ENCODE measurements around the gene HMCES.
A peak's percentile ranks its signal among the peaks of the same experiment; 100 is the strongest.
"Not testable (repeated sequence)": the region's sequence is repeated elsewhere in the genome, so short reads cannot be mapped to it uniquely, and the experiment has no call there.

The HMCES gene

DNA sequence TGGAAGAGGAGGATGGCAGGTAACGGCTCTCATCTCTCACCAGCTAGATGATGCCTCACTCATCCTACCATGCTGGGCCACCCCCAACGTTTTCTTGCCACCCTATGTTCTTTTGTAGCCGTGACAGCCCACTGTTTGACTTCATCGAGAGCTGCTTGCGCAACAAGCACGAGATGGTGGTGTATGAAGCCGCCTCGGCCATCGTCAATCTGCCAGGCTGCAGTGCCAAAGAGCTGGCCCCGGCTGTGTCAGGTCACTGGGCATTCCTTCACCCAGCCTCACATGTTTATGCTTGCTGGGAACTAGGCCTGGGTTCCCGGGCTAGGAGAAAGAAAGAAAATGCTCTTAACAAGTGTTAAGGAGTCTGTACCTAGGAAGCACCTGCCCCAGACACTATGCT, 21.1 kb upstream of the HMCES start:
- no peak for DNase-seq (ENCODE audit: low spot score)

DNA sequence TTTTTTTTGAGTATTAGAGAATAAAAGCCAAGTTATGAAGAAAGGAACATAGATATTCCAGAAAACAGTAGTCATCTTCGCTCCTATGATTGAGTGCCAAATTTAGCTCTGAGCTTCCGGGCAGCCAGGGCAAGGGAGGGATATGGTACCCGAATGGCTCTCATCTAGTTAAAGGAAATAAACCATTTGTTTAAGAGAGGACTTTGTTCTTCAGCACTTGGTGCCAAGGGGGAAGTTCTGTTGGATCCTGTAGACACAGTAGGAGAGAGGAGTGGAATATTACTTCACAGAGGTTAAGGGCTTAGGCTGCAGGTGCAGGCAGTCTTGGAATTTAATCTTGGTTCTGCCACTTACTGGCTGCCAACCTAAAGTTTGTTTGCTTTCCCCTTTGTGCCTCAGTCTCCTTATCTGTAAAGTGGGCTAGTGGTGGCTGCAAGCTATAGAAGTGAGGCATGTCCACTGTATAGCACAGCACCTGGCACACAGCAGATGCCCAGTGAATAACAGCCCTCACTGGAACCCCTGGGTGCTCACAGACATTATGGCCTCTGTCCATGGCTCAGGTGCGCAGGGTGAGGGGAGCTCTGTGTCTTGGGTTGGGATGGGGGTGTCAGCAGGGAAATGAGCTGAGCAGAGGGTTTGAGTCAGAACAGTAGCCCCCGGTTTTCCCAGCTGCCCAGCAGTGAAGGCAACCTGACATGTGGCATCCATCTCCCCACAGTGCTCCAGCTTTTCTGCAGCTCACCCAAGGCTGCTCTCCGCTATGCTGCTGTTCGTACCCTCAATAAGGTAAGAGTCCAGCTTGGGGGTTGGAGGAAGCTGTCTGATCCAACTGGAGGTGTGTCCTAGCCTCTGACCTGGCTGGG, 18.8 kb upstream of the HMCES start:
- no peak for DNase-seq (ENCODE audit: low spot score)

DNA sequence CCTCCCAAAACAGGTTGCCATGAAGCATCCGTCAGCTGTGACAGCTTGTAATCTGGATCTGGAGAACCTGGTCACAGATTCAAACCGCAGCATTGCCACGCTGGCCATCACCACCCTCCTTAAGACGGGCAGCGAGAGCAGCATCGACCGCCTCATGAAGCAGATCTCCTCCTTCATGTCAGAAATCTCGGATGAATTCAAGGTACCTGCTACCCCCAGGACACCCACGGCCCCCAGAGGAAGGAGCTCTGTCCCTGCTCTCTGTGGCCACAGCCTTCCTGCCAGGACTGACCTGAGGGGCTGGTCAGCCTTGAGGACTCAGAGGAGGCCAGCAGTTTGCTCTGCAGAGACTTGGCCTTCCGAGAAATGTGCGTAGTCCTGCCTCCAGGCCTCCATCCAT, 18.1 kb upstream of the HMCES start:
- no peak for DNase-seq (ENCODE audit: low spot score)

DNA sequence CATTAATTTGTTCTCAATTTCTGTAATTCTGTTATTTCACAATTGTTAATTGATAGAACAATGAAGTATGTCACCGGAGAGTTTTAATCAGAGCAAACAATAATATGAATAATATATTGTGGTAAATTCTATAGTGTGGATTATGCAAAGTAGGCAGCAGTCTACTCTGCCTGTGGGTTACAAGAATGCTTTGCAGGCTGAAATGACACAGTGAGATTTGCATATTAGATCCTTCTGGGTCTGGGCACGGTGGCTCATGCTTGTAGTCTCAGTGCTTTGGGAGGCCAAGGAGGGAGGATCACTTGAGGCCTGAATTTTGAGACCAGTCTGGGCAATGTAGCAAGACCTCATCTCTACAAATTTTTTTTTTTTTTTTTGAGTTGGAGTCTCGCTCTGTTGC, 16.8 kb upstream of the HMCES start:
- DNase-seq (ENCODE audit: low spot score), result no peak

DNA sequence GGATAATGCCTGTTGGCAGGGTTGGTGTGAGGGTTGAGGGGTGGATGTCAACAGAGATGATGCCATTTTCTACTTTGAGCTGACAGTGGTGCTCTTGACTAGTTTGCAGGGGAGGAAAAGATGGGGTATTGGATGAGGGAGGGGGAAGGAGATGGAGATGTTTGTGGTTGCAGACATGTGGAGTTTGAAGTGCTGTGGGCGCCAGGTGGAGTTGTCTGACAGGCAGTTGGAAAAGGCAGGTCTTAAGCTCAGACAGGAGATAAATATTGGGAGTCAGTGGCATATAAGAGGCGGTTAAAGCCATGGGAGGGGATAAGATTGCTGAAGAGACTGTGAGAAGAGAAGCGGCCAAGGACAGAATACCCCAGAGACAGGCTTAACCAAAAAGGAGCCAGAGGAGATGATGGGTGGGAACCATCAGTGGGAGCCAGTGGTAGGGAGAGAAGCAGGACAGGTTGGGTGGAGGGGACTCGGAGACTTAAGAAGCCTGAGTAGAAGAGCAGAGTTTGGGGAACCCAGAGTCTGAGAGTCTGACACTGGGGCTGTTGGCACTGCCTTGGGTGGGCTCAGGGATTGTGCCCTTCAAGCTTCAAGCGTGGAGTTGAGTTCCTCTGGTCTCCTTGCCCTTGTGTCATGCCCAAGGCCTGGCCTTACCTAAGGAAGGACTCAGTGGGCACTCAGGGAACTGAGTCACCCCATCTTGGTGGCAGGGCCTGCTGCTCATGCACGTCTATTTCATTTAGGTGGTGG, 15.3 kb upstream of the HMCES start:
- DNase-seq (ENCODE audit: low spot score), result peak; percentile 60

DNA sequence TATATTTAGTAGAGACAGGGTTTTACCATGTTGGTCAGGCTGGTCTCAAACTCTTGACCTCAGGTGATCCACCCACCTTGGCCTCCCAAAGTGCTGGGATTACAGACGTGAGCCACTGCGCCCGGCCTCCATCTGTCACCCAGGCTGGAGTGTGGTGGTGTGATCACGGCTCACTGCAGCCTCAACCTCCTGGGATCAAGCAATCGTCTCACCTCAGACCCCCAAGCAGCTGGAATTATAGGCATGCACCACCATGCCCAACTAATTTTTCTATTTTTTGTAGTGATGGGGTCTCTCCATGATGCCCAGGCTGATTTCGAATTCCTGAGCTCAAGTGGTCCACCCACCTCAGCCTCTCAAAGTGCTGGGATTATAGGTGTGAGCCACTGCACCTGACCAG, 13.7 kb upstream of the HMCES start:
- DNase-seq (ENCODE audit: low spot score), result not testable (repeated sequence)

DNA sequence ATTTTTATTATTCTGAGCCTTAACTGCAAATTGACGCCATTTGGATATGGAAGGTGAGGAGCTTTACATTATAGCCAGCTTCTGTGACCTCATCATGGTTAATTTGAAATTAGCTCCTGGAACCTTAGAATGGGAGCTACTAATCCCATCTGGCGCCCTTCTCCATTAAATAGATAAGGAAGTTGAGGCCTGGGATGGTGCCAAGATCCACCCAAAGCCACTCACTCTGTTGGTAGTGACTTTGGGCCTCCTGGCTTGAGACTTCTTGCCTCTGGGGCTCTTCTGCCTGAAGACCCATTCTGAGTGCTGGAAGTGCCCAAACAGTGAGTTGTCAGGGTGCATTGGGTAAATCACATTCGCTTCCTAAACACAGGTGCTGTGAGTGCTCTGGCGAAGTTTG, 12.0 kb upstream of the HMCES start:
- no peak for DNase-seq (ENCODE audit: low spot score)

DNA sequence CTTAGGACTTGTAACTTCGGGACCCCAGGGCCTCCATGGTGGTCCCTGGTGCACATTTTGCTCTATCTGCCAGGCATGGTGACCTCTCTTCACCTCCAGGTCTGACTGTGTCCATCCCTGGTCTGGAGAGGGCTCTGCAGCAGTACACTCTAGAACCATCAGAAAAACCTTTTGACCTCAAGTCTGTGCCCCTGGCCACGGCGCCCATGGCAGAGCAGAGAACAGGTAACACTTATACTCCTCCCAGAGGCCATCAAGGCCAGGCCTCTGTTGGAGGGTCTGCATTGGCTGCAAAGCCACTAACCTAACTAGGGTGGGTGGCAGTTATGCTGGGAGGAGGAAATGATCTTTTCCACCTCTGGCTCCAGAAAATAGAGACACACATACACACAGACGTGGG, 10.3 kb upstream of the HMCES start:
- DNase-seq (ENCODE audit: low spot score), result no peak

DNA sequence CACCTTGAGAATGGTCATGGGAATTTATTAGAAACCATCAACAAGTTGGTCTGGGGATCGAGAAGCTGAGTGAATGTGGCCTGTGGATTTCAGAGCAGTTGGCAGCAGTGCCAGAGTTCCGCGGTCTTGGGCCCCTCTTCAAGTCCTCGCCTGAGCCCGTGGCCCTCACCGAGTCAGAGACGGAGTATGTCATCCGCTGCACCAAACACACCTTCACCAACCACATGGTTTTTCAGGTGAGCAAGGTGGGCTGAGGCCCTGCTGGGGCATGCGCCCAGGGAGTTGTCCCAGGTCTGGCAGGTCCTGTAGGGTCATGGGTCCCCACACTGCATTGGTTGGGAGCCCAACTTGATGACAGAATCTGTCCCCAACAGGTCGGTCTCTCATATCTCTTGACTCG, 7.0 kb upstream of the HMCES start:
- DNase-seq (ENCODE audit: low spot score), result no peak

DNA sequence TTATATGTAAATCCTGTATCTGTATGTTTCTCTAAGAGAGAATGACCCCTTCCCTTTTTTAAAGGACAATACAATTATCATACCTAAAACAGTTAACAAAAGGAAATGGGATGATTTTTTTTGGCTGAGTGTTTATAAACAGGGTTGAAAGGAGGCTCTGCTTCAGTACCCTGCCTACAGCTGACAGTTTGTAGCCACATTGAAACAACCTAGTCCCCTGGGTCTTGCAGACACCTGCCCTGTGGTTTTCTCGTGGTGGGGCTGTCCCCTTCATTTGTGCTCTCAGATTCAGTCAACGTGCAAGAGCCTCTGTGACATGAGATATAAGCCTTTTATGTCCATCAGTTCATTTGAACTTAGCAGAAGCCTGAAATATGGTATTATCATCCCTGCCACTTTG, 2.3 kb upstream of the HMCES start:
- no peak for DNase-seq (ENCODE audit: low spot score)

DNA sequence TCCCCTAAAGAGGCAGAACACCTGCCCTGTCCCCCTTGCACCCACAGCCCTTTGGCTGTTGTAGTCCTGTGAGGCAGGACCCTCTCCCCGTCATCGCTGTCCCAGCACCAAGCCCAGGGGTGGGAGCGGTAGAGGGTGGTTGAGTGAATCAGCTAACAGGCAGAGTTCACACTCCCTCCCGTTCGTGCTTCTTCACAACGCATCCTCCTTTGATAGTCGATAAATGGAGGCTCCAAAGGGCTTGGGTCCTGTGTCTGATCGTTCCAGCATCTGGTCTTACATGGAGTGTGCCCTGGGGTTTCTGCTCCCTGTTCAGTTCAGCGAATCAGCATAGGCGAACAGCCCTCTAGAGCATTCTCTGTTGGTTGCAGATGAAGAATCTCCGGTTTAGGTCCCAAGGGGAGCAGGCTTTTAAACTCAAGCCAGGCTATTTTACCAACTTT, 820 bp upstream of the HMCES start:
- DNase-seq (ENCODE audit: low spot score), result peak; percentile 42

DNA sequence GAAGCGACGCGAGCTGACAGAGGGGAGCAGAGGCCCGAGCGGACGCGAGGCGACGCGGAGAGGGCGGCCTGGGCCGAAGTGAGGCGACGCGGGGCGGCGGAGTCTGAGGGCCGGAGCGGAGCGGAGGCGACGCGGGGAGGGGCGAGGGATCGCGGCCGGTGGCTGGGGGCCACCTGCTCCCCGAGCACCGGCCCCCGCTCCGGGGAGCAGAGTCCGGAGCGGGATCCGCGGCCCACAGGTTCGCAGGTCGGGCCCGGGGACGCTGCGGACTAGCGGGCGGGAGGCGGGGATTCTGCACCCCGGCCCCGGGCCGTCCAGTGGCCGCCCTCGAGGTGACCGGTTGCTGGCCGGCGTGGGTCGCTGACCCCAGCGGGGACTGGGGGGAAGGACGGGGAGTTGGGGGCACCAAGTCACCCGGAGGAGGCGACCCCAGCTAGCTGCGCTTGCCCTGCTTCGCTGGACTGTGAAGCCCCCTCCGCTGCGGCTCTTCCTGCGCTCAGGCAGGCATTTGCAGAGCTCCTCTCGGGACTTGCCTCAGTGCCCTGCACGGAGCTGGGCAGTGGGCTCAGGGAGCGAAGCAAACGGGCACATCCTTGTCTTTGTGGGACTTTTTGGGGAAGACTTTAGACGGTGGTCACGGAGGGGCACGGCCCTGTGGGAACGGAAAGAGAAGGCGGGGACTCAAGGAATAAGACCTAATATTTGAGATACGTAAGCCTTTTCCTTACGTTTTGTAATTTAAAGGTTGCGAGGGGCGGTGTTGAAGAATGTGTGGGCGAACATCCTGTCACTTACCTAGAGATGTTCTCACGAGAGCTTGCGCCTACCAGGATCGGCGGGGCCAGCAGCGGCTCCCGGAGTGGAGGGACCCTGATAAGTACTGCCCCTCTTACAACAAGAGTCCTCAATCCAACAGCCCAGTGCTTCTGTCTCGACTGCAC, 566 bp downstream of the HMCES start:
- DNase-seq (ENCODE audit: low spot score), result peak; percentile 45

DNA sequence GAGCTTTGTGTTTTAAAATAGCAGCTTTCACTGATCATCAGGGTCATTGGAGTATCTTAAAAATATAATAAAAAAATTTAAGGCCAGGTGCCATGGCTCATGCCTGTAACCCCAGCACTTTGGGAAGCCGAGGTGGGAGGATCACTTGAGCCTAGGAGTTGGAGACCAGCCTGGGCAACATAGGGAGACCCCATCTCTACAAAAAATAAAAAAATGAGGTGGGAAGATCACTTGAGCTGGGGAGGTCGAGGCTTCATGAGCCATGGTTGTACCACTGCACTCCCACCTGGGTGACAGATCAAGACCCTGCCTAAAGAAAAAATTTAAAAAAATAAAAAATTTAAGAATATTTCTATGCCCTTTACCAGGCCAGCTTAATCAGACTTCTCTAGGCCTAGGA, 1.5 kb downstream of the HMCES start:
- no peak for DNase-seq (ENCODE audit: low spot score)

DNA sequence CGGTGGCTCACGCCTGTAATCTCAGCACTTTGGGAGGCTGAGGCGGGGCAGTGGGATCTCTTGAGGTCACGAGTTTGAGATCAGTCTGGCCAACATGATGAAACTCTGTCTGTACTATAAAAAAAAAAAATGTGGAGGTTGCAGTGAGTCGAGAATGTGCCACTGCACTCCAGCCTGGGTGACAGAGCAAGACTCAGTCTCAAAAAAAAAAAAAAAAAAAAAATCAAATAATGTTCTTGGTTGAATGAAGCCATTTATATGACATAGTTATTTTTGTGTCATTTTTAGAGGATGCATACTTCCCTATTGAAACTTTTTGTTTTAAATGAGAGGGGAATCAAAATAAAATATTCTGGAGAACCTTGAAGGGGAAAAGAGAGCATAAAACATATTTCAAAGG, 3.1 kb downstream of the HMCES start:
- DNase-seq (ENCODE audit: low spot score), result no peak

DNA sequence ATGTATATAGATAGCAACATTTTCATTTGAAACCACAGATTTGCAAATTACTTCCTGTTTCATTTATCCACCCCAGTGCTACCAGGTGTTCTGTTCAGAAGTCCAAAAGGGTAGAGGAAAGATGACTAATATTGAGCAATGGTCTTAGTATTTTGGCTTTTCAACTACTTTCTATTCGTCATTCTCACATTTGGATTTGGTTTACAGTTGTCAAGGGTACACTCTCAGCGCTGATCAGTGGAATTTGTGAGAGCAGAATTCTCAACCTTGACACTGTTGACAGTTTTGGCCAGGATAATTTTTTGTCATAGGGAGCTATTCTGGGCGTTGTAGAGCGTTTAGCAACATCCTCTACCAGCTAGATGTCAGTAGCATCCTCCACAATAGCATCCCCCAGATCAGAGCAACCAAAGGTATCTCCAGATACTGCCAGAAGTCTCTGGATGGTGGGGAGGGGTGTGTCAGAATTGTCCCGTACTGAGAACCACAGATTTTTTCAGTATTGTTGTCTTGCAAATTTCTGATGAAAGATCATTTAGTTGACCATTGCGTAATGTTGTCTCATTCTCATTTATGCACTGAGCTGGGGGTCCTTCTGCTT, 4.2 kb downstream of the HMCES start:
- DNase-seq (ENCODE audit: low spot score), result no peak

DNA sequence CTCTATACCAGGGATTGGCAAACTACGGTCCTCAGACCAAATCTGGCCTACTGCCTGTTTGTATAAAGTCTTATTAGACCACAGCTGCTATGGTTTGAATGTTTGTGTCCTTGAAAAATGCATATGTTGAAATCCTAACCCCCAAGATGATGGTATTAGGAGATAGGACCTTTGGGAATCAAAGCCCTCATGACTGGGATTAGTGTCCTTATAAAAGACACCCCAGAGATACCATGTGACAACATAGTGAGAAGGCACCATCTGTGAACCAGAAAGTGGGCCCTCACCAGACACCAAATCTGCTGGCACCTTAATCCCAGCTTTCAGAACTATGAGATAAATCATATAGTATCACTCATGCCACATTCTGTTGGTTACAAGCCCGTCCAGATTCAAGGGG, 7.4 kb downstream of the HMCES start:
- peak; percentile 61 for DNase-seq (ENCODE audit: low spot score)

DNA sequence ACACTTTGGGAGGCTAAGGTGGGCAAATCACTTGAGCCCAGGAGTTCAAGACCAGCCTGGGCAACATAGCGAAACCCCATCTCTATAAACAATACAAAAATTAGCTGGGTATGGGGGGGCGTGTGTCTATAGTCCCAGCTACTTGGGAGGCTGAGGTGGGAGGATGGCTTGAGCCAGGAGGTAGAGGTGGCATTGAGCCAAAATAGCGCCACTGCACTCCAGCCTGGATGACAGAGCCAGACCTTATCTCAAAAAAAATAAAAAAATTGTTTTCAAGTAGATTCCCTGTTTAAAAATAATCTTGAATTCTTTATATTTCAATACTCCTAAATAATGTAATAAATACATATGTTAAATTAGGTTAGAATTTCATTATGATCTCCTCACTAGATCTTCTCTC, 9.8 kb downstream of the HMCES start:
- no peak for DNase-seq (ENCODE audit: low spot score)

DNA sequence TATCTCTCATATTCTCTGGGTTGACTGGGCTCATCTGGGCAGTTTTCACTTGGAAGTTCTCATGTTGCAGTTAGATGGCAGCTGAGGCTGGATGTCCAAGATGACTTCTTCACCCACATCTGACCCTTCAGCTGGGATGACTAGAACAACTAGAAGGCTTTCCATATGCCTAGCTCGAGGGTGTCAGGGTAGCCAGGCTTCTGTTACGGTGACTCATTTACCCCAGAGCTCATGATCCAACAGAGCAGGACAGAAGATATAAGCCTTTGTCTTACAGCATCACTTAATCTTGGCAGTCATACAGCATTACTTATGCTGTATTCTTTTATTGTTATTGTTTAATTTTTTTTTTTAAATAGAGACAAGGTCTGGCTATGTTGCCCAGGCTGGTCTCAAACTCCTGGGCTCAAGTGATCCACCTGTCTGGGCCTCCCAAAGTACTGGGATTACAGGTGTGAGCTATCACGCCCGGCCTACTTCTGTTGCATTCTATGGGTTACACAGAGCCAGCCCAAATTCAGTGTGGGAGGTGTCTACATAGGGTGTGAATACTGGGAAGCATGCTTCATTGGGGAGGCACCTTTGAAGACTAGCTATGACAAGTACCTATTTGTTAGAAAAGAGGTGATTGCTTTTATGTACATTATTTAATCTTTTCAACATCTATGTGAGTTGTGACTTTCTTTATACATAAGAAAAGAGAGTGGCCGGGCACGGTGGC, 10.7 kb downstream of the HMCES start:
- no peak for DNase-seq (ENCODE audit: low spot score)

DNA sequence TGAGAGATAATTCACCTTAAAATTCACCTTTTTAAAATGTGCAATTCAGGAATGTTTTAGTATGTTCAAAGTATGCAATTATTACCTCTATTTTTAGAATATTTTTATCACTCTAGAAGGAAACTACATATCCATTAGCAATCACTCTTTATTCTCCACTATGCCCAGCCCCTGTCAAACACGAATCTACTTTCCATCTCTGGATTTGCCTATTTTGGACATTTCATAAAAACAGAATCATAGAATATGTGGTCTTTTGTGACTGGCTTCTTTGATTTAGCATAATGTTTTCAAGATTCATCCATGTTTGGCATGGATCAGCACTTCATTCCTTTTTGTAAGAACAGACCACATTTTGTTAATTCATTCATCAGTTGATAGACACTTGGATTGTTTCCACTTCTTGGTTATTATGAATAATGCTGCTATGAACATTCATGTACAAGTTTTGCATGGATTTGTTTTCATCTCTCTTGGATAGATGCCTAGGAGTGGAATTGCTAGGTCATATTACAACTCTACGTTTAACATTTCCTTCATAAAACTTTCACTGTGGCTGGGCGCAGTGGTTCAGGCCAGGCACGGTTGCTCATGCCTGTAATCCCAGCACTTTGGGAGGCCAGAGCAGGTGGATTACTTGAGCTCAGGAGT, 12.7 kb downstream of the HMCES start:
- no peak for DNase-seq (ENCODE audit: low spot score)

DNA sequence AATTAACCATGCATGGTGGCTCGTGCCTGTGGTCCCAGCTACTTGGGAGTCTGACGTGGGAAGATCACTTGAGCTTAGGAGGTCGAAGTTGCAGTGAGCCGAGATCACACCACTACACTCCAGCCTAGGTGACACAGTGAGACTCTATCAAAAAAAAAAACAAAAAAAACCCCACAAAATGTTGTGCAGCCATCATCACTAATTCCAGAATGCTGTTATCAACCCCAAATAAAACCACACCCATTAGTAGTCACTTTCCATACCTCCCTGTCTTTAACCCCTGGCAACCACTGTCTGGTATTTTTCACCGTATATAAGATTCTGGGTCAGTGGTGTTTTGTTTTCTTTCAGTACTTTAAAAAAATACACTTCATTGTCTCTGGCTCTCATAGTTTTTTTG, 16.6 kb downstream of the HMCES start:
- no peak for DNase-seq (ENCODE audit: low spot score)
